ENCODE measurements around the gene CSTPP1. TPM values are rescaled to one million over a fixed set of nuclear protein-coding genes. Genes with fewer than 3 reads are reported as not detected.
A peak's percentile ranks its signal among the peaks of the same experiment; 100 is the strongest.

CSTPP1 gene
- total and polyA plus RNA-seq, 2 of the 8 experiments (the other 6 are each of a cell fraction or from before 2014, with no cell fraction given) = 24.2 to 28.7 TPM

DNA sequence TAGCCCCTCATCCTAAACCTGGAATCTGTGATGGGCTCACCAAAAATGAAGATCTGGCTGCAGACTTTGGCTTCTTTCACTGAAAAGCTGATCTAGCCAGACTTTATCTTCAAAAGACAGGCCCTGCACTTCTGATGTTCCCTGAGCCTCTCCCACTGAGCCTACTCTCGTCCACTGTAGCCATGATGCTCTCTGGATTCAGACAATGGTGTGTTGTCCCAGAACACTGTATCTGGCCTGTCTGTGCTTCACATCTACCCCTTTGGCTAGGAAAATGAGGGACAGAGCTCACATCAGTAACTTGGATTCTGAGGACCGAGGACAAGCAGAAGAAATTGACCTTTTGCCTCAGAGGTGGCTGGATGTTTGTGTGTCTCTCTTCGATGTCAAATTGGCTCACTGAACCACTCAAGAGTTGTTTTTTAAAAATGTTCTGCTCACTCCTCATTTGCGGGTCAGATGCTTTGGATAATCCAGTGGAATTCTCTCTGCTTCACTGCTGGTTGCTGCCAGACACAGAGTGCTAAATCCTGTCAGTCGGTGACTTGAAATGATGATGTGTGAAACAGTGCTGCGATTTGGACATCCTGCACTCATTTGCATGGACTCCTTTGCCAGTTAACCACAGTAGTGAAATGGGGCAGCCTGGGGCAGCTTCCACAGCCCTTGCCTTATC is 172.6 kb downstream of the CSTPP1 start:
- Histone ChIP-seq H3K9ac (replicated peaks in 1 of 4; ENCODE audit: extremely low read depth in 1 of 4, low read depth in 3 of 4, low read length in 3 of 4) (no peak overlapping the region; a peak in 1 of 7 replicates), H4K5ac (ENCODE audit: insufficient read length, low read depth, low read length) (no peak overlapping the region), H2BK15ac (ENCODE audit: low read length) (no peak overlapping the region), H3K27me3 (replicated peaks in 1 of 4; ENCODE audit: control insufficient read depth in 3 of 4, extremely low read depth in 1 of 4, insufficient read depth in 3 of 4, low read length in 3 of 4) (no peaks in the 10 kb centered on the region), H3K14ac (ENCODE audit: insufficient read length) (no peak overlapping the region), H2BK20ac (ENCODE audit: low read length) (no peak overlapping the region), H4K8ac (ENCODE audit: extremely low read depth, insufficient read depth, low read length) (peak overlapping the region; percentile 53), H3K18ac (ENCODE audit: extremely low read depth, low read length) (no peak overlapping the region), H3K4me3 (ENCODE audit: extremely low read depth in 1 of 4, insufficient read depth in 2 of 4, low read depth in 3 of 4, low read length in 4 of 4) (no peak overlapping the region), H2BK12ac (ENCODE audit: low read depth, low read length) (no peak overlapping the region), H3K79me1 (ENCODE audit: low read depth, low read length) (no peaks in the 10 kb centered on the region), H2AFZ (ENCODE audit: low read length) (no peak overlapping the region), H3K23me2 (ENCODE audit: low read depth, low read length) (no peaks in the 10 kb centered on the region), H3K9me3 (ENCODE audit: insufficient read depth in 2 of 2, low read depth in 1 of 2, low read length in 1 of 2) (no peaks in the 10 kb centered on the region), H2BK120ac (replicated peaks; ENCODE audit: low read depth, low read length) (no peak overlapping the region), H3K4me2 (ENCODE audit: insufficient read depth in 1 of 2, low read depth in 2 of 2, low read length in 2 of 2) (no peak overlapping the region), H2BK5ac (ENCODE audit: low read depth, low read length) (no peak overlapping the region), H3K56ac (replicated peaks; ENCODE audit: insufficient read length, low read depth, low read length) (no peak overlapping the region), H3K79me2 (ENCODE audit: control insufficient read depth in 1 of 2, insufficient read depth in 2 of 2, low read length in 2 of 2) (no peaks in the 10 kb centered on the region), H3K23ac (ENCODE audit: insufficient read length) (no peak overlapping the region), H4K91ac (replicated peaks; ENCODE audit: insufficient read length, low read length) (no peak overlapping the region), H3K4ac (replicated peaks; ENCODE audit: insufficient read length, low read depth, low read length) (no peak overlapping the region), H3K27ac (ENCODE audit: low read depth, low read length) (no peak overlapping the region), H4K20me1 (replicated peaks in 1 of 2; ENCODE audit: control insufficient read depth in 1 of 2, insufficient read depth in 2 of 2, low read length in 2 of 2) (no peaks in the 10 kb centered on the region), H2AK5ac (ENCODE audit: low read depth, low read length) (no peak overlapping the region), H3K36me3 (ENCODE audit: control insufficient read depth in 2 of 4, insufficient read depth in 4 of 4, low read length in 3 of 4) (no peaks in the 10 kb centered on the region; a peak in 1 of 8 replicates), H3K4me1 (replicated peaks in 1 of 4; ENCODE audit: control insufficient read depth in 3 of 4, insufficient read depth in 4 of 4, low read length in 3 of 4) (peaks cover 3 to 11% (median 5%) of the 10 kb centered on the region in 4 experiments; a peak in 6 of 7 replicates)
- DNase-seq (ENCODE audit: low read depth in 1 of 2, low spot score in 2 of 2) (no peak), FAIRE-seq (no peak)
- ChIA-PET CTCF (ENCODE audit: partially characterized antibody) (interaction anchor here (0.6 to 1.9 kb wide), 5 partner anchors 10 to 236 kb away, joined by 3 to 8 read pairs (median 3); no protein-coding TSS in a partner anchor), POLR2A (ENCODE audit: partially characterized antibody) (no interaction called here)
- 81% methylated on average over 6 of the region's 6 CpGs; no CpG with 5 or more reads in 1 of the 2 experiments for WGBS, 2 experiments (ENCODE audit: extremely low coverage in 1 of 2, insufficient coverage in 1 of 2, insufficient read length in 1 of 2, insufficient replicate concordance in 2 of 2, low coverage in 1 of 2, low lambda C conversion rate in 2 of 2, missing lambda C conversion rate in 1 of 2)
- TF ChIP-seq SP2 (IDR thresholded peaks at IDR 0.05; ENCODE audit: low read length) (no peak), BCL11A (IDR thresholded peaks at IDR 0.05; ENCODE audit: low read depth in 2 of 2, low read length in 2 of 2) (no peak), KDM4A (IDR thresholded peaks at IDR 0.05; ENCODE audit: low read depth, low read length, severe bottlenecking) (no peak), TAF7 (optimal IDR thresholded peaks at IDR 0.05; ENCODE audit: borderline replicate concordance, low read depth, low read length) (no peak), FOSL1 (IDR thresholded peaks at IDR 0.05; ENCODE audit: insufficient read depth, low read depth, low read length) (no peak), GTF2F1 (IDR thresholded peaks at IDR 0.05; ENCODE audit: borderline replicate concordance, low read depth, low read length) (no peak), SIN3A (conservative IDR thresholded peaks at IDR 0.05 in 1 of 2, IDR thresholded peaks at IDR 0.05 in 1 of 2; ENCODE audit: low read depth in 1 of 2, low read length in 2 of 2) (no peak), KDM5A (IDR thresholded peaks at IDR 0.05; ENCODE audit: low read length) (no peak), CHD2 (IDR thresholded peaks at IDR 0.05; ENCODE audit: low read length) (no peak)
- TF ChIP-seq, protein P1, sequence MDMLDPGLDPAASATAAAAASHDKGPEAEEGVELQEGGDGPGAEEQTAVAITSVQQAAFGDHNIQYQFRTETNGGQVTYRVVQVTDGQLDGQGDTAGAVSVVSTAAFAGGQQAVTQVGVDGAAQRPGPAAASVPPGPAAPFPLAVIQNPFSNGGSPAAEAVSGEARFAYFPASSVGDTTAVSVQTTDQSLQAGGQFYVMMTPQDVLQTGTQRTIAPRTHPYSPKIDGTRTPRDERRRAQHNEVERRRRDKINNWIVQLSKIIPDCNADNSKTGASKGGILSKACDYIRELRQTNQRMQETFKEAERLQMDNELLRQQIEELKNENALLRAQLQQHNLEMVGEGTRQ (IDR thresholded peaks at IDR 0.05; ENCODE audit: low read length) = no peak
